ENCODE measurements around the gene SMAGP. TPM values are rescaled to one million over a fixed set of nuclear protein-coding genes. Genes with fewer than 3 reads are reported as not detected.

Gene SMAGP
- total RNA-seq, 4 donors from 2014 or later: 2.0 to 10.2 (median 4.4) TPM

- WGBS, 2 donors: 83 to 90% methylated on average over 35 to 38 of the region's 38 CpGs
These were observed 72.3 kb downstream of the SMAGP start for GRCh38 chr12:51197736-51198567.

DNA sequence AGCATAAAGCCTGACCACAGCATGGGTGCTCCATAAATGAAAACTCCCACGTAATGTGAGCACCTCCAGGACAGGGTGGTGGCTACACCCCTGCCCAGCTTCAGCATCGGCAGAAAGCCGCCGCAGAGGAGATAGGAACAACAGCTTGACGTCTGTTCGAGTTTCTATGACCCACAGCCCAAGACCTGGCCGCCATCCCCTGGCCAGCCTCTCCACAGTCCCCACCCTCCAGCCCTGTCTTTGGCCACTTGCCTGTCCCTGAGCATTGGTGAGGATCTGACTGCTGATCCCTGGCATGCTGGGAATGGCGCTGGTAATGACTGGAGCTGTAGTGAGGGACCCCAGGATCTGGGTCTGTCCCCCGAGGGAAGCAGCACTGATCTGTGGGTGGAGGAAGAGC lies 73.7 kb downstream of the SMAGP start:
- no peaks in the 10 kb centered on the region for H3K4me1 ChIP-seq
- peaks cover 0 to 90% (median 6%) of the 10 kb centered on the region in 3 donors for H3K36me3 ChIP-seq
- H3K27ac ChIP-seq: no peak overlapping the region
- no peak for DNase-seq (ENCODE audit: low spot score in 2 of 2)
- TF ChIP-seq POLR2A (IDR thresholded peaks at IDR 0.05): no peak
- TF ChIP-seq CTCF (IDR thresholded peaks at IDR 0.05): no peak
- no peak for TF ChIP-seq EP300 (IDR thresholded peaks at IDR 0.05)
- WGBS, 2 donors: 89 to 91% methylated on average over 9 of the region's 9 CpGs
- H3K9me3 ChIP-seq: no peaks in the 10 kb centered on the region
- H3K4me3 ChIP-seq: no peak overlapping the region
- no peaks in the 10 kb centered on the region for H3K27me3 ChIP-seq

More at GRCh38 chr12:51197736-51198567, 72.3 kb downstream of the SMAGP start:
- Histone ChIP-seq H3K27ac (no peak overlapping the region), H3K4me1 (no peaks in the 10 kb centered on the region), H3K9me3 (no peaks in the 10 kb centered on the region), H3K4me3 (no peak overlapping the region), H3K27me3 (no peaks in the 10 kb centered on the region), H3K36me3 (peaks cover 0 to 86% (median 0%) of the 10 kb centered on the region in 3 donors)
- TF ChIP-seq POLR2A (IDR thresholded peaks at IDR 0.05) (no peak), EP300 (IDR thresholded peaks at IDR 0.05) (no peak), CTCF (IDR thresholded peaks at IDR 0.05) (no peak)
- no peak for DNase-seq (ENCODE audit: low spot score in 2 of 2)

DNA sequence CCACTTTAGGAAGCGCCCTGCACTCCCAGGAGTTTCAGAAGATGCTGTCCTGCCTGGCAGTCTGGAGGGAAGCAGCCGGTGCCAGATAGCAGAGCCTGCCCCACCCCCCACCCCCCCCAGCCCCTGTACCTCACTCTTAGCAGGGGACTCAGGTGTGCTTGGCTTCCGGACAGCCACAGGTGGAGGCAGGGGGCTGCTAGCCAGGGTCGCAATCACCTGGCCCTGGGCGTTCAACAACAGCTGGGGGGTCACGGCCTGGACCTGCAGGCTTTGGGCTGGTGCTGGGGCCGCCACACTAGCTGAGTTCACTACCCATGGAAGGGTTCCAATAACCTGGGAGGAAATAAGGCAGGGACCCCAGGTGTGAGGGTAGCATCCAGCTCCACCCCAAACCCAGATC lies 74.4 kb downstream of the SMAGP start:
- H3K9me3 ChIP-seq: no peaks in the 10 kb centered on the region
- H3K27ac ChIP-seq: no peak overlapping the region
- H3K36me3 ChIP-seq: peaks cover 0 to 92% (median 6%) of the 10 kb centered on the region in 3 donors
- 92% methylated on average over 7 of the region's 7 CpGs for WGBS, 2 donors
- no peak for DNase-seq (ENCODE audit: low spot score in 2 of 2)
- TF ChIP-seq EP300 (IDR thresholded peaks at IDR 0.05) (no peak), POLR2A (IDR thresholded peaks at IDR 0.05) (no peak), CTCF (IDR thresholded peaks at IDR 0.05) (no peak)
- no peaks in the 10 kb centered on the region for H3K4me1 ChIP-seq
- H3K27me3 ChIP-seq: no peaks in the 10 kb centered on the region
- no peak overlapping the region for H3K4me3 ChIP-seq

Other genes with a start within 250 kb of the SMAGP start
- gene SLC11A2, start 244.0 kb downstream of the SMAGP start, total RNA-seq: 10 to 100 TPM; 44.0 to 81.9 (median 51.2) TPM
- gene LETMD1, start 222.1 kb downstream of the SMAGP start, total RNA-seq: 10 to 100 TPM; 52.3 to 72.4 (median 66.7) TPM
- 10 to 100 TPM; 22.6 to 36.2 (median 31.1) TPM for gene CSRNP2, start 186.8 kb downstream of the SMAGP start, total RNA-seq
- 10 to 100 TPM; 13.5 to 21.6 (median 19.5) TPM for gene TFCP2, start 97.3 kb downstream of the SMAGP start, total RNA-seq
- 10 to 100 TPM; 14.4 to 27.5 (median 21.9) TPM for gene POU6F1, start 52.4 kb downstream of the SMAGP start, total RNA-seq
- 100 to 1,000 TPM; 197 to 255 (median 238) TPM for gene DAZAP2, start 31.6 kb downstream of the SMAGP start, total RNA-seq
- gene BIN2, start 53.8 kb upstream of the SMAGP start, total RNA-seq: 10 to 100 TPM in 1 of 4 donors, 1 to 10 TPM in 3; 2.8 to 11.1 (median 4.3) TPM
- not detected for gene CELA1, start 76.3 kb upstream of the SMAGP start, total RNA-seq
- 1 to 10 TPM; 1.0 to 6.3 (median 4.3) TPM for gene GALNT6, start 121.0 kb upstream of the SMAGP start, total RNA-seq
- gene SLC4A8, start 154.4 kb upstream of the SMAGP start, total RNA-seq: 1 to 10 TPM in 3 of 4 donors, under 1 TPM in 1; 0.59 to 5.7 (median 1.5) TPM

Data from tibial nerve (tissue), 4 donors.